CD4-positive, alpha-beta T cell (primary cell): ENCODE measurements around the gene KDSR. TPM values are rescaled to one million over a fixed set of nuclear protein-coding genes. Genes with fewer than 3 reads are reported as not detected.

Experiments
- ATAC-seq: fragments of 200-7000 bp; cut with Tn5 transposase; one replicate; pipeline ENCODE4 v1.10.0; 2022; ENCODE audit warnings: mild to moderate bottlenecking; ENCODE audit not compliant: poor library complexity
- CTCF ChIA-PET: fragments of 350-600 bp; sonication (Branson Sonifier 250); formaldehyde crosslinking; loops from one replicate; lab custom pipeline; 2021; ENCODE audit warnings: antibody characterized with exemption, inconsistent platforms; lab: Charles Lee
- POLR2A ChIA-PET: fragments of 350-600 bp; sonication (Branson Sonifier 250); formaldehyde crosslinking; loops from one replicate; lab custom pipeline; 2021; ENCODE audit warnings: antibody characterized with exemption, inconsistent platforms; lab: Charles Lee
- DNase-seq, 14 experiments: peaks; one replicate each; pipeline ENCODE4 v3.0.0-alpha.2; 2013 to 2020; ENCODE audit warnings: mixed read lengths in 2 of 14
- H3K27ac ChIP-seq, 2 donors: one replicate each; pipeline versions ENCODE4 v1.5.1 to v1.7.0; 2013; ENCODE audit warnings: low read length in 2 of 2, low read depth in 1 of 2, mild to moderate bottlenecking in 1 of 2
- H3K27me3 ChIP-seq, 2 experiments: 1 replicate in 1 of 2; 2 replicates in 1 of 2; pipeline versions ENCODE4 v1.6.1 to v1.7.0; 2013; ENCODE audit warnings: low read length in 2 of 2, control low read depth in 1 of 2, mild to moderate bottlenecking in 1 of 2, moderate library complexity in 1 of 2; ENCODE audit not compliant: insufficient read depth in 2 of 2, control insufficient read depth in 1 of 2
- H3K36me3 ChIP-seq: one replicate; pipeline ENCODE4 v1.6.1; 2013; ENCODE audit warnings: low read length, control low read depth; ENCODE audit not compliant: insufficient read depth
- H3K4me1 ChIP-seq: one replicate; pipeline ENCODE4 v1.6.1; 2013; ENCODE audit warnings: low read length, control low read depth; ENCODE audit not compliant: insufficient read depth
- H3K4me3 ChIP-seq: one replicate; pipeline ENCODE4 v1.5.1; 2013; ENCODE audit warnings: mild to moderate bottlenecking, low read length, moderate library complexity
- H3K9me3 ChIP-seq, 2 experiments: 1 replicate in 1 of 2; 2 replicates in 1 of 2; pipeline versions ENCODE4 v1.6.1 to v1.7.0; 2013; ENCODE audit warnings: low read length in 2 of 2, mild to moderate bottlenecking in 2 of 2, control low read depth in 1 of 2, moderate library complexity in 1 of 2; ENCODE audit not compliant: control insufficient read depth in 1 of 2, insufficient read depth in 1 of 2
- H3K27ac Mint-ChIP-seq: one replicate; pipeline ENCODE4 v1.8.0; 2020; ENCODE audit warnings: mixed read lengths
- H3K27me3 Mint-ChIP-seq: one replicate; pipeline ENCODE4 v1.8.0; 2021; ENCODE audit warnings: mixed read lengths
- H3K36me3 Mint-ChIP-seq: one replicate; pipeline ENCODE4 v1.8.0; 2021; ENCODE audit warnings: low read depth, mixed read lengths
- H3K4me1 Mint-ChIP-seq: one replicate; pipeline ENCODE4 v1.8.0; 2021; ENCODE audit warnings: low read depth, mixed read lengths
- H3K4me3 Mint-ChIP-seq: one replicate; pipeline ENCODE4 v1.8.0; 2020; ENCODE audit warnings: mild to moderate bottlenecking, mixed read lengths
- H3K9me3 Mint-ChIP-seq: one replicate; pipeline ENCODE4 v1.8.0; 2020; ENCODE audit warnings: mixed read lengths
- CTCF ChIP-seq: fragments of 200-600 bp; IDR thresholded peaks from one replicate; pipeline ENCODE4 v1.8.0; 2022; ENCODE audit warnings: antibody characterized with exemption, mild to moderate bottlenecking
- intact Hi-C, 2 experiments: fragments of 100-400 bp; cut with DNase I in 1 of 2; cut with micrococcal nuclease in 1 of 2; formaldehyde crosslinking; loops; one replicate each; pipeline versions ENCODE4 v1.15.1 to v1.9.0; 2023 to 2025; cut with DNase I, micrococcal nuclease
- total RNA-seq, 174 experiments: library from RNA in 2 of 174; stranded (reverse) in 2 of 174; gene quantifications; one replicate each; pipeline ENCODE4 v1.2.3 and lab custom pipeline; 2021 to 2026

Gene KDSR
- total RNA-seq, 2 experiments from 2014 or later: 21.1 to 23.5 TPM

- Mint-ChIP-seq H3K27me3 (no peaks in the 10 kb centered on the region), H3K27ac (peak overlapping the region; percentile 95), H3K9me3 (no peaks in the 10 kb centered on the region), H3K4me3 (peak overlapping the region; percentile 98), H3K36me3 (peaks cover 22% of the 10 kb centered on the region), H3K4me1 (peaks cover 96% of the 10 kb centered on the region)
- no peak for TF ChIP-seq CTCF
- CTCF ChIA-PET: interaction anchor here (0.9 kb wide), 1 partner anchor 176 kb away, joined by 3 read pairs; no protein-coding TSS in a partner anchor
- intact Hi-C loops: loop anchor here in 1 of 2 experiments (10.0 kb wide), 2 partner anchors 49 to 789 kb away; partner anchors contain the start of gene ZCCHC2
- DNase-seq (no peak), ATAC-seq (no peak)
- peaks cover 4% of the 10 kb centered on the region for H3K36me3 ChIP-seq
- H3K4me3 ChIP-seq: peak overlapping the region; percentile 94
- no peaks in the 10 kb centered on the region for H3K9me3 ChIP-seq
- H3K4me1 ChIP-seq: peaks cover 22% of the 10 kb centered on the region
- peak overlapping the region in 1 of 2 donors; percentile 5 for H3K27ac ChIP-seq
- no peaks in the 10 kb centered on the region for H3K27me3 ChIP-seq
- POLR2A ChIA-PET: interaction anchor here (1.0 to 3.0 kb wide), 11 partner anchors 15 to 182 kb away, joined by 3 to 19 read pairs (median 4); no protein-coding TSS in a partner anchor
Observed at GRCh38 chr18:63314062-63314790, 52.8 kb downstream of the KDSR start.

DNA sequence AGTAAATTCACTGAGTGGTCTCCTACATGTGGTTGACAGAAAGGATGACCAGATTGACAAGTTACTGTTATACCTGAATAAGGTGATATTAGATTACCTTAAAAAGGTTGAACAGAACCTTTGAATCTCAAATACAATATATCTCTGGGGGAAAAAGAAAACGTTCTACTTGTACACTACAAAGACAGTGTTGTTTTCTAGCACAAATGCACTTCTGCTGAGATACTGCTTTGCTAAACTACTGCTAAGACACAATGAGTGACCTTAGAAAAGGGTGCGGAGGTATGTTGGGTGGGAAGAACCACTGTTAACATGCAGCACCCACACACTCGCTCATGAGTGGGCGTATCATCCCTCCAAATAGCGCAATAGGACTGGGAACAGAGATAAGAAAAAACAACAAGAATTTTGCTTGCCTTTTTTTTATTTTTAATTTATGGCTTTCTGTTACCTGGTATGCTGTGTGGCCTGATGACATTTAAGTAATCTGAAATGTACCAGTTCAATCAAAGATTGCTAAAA lies 53.5 kb downstream of the KDSR start:
- TF ChIP-seq CTCF: no peak
- POLR2A ChIA-PET: interaction anchor here (1.1 to 3.0 kb wide), 5 partner anchors 10 to 152 kb away, joined by 3 to 19 read pairs (median 4); no protein-coding TSS in a partner anchor

DNA sequence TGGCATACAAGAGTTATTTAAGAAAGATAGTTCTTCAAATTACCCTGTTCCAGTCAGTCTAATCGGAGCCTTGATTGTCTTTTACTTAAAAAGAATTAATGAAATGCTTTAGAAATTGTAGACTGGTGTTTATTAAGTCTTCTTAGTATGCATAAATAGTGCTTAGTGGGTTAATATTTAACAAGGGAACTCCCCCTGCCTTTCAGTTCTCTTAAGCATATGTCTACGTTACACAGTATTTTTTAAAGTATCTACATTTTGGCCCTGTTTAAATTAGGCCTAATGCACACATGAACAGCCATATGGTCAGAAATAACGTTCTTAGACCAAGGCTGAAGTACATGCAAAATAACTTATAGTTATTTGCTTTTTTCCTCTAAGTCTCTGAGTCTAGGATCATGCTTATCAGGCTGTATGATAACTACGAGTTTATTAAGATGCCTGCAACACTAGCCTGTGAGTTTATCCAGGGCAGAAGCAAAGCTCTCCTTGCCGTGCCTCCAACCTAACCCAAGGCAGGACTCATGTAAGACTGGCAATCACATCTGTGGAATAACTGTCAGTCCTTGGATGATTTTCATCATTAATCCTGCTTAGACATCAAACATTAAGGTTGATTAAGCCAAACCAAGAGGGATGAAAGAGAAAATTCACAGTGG lies 54.1 kb downstream of the KDSR start:
- no peaks in the 10 kb centered on the region for H3K27me3 ChIP-seq
- no peak for ATAC-seq
- Mint-ChIP-seq H3K36me3 (peaks cover 9% of the 10 kb centered on the region), H3K27me3 (no peaks in the 10 kb centered on the region), H3K4me1 (peaks cover 95% of the 10 kb centered on the region), H3K27ac (peak overlapping the region; percentile 95), H3K9me3 (no peaks in the 10 kb centered on the region), H3K4me3 (peak overlapping the region; percentile 65)
- ChIA-PET CTCF (interaction anchor here (0.9 kb wide), 1 partner anchor 127 kb away, joined by 3 read pairs; no protein-coding TSS in a partner anchor), POLR2A (interaction anchor here (0.8 to 2.6 kb wide), 5 partner anchors 9 to 158 kb away, joined by 3 to 13 read pairs (median 4); no protein-coding TSS in a partner anchor)
- intact Hi-C loops: loop anchor here in 1 of 2 experiments (10.0 kb wide), 2 partner anchors 48 to 788 kb away; partner anchors contain the start of gene ZCCHC2
- peaks cover 8% of the 10 kb centered on the region for H3K36me3 ChIP-seq
- TF ChIP-seq CTCF: no peak
- H3K27ac ChIP-seq: no peak overlapping the region
- DNase-seq: no peak
- peaks cover 31% of the 10 kb centered on the region for H3K4me1 ChIP-seq
- no peaks in the 10 kb centered on the region for H3K9me3 ChIP-seq
- peak overlapping the region; percentile 94 for H3K4me3 ChIP-seq

More for the DNA sequence above, 53.5 kb downstream of the KDSR start:
- CTCF ChIA-PET: no interaction called here
- no peaks in the 10 kb centered on the region for H3K9me3 ChIP-seq
- H3K27ac ChIP-seq: no peak overlapping the region
- DNase-seq (no peak), ATAC-seq (no peak)
- Mint-ChIP-seq H3K4me1 (peaks cover 93% of the 10 kb centered on the region), H3K4me3 (peak overlapping the region; percentile 98), H3K36me3 (peaks cover 15% of the 10 kb centered on the region), H3K27me3 (no peaks in the 10 kb centered on the region), H3K9me3 (no peaks in the 10 kb centered on the region), H3K27ac (peak overlapping the region; percentile 95)
- peaks cover 26% of the 10 kb centered on the region for H3K4me1 ChIP-seq
- intact Hi-C loops: loop anchor here in 1 of 2 experiments (10.0 kb wide), 2 partner anchors 49 to 789 kb away; partner anchors contain the start of gene ZCCHC2
- H3K4me3 ChIP-seq: peak overlapping the region; percentile 94
- H3K36me3 ChIP-seq: peaks cover 4% of the 10 kb centered on the region
- H3K27me3 ChIP-seq: no peaks in the 10 kb centered on the region
